HepG2 (cell line): ENCODE data around the gene LGALS1. TPM values are rescaled to one million over a fixed set of nuclear protein-coding genes. Genes with fewer than 3 reads are reported as not detected.

Source experiments
- FOSL2 ChIP-seq: sonication (generic); formaldehyde crosslinking; IDR thresholded peaks from 2 replicates; pipeline ENCODE4 v1.4.0; 2020; ENCODE audit warnings: missing genetic modification reagents
- JUND ChIP-seq: sonication (generic); formaldehyde crosslinking; IDR thresholded peaks from 2 replicates; pipeline ENCODE4 v1.8.0; 2022; ENCODE audit warnings: mild to moderate bottlenecking, missing genetic modification reagents
- RCOR2 ChIP-seq: IDR thresholded peaks from 2 replicates; pipeline ENCODE4 v1.6.1; 2016; ENCODE audit warnings: missing biosample characterization, missing genetic modification reagents
- RFXANK ChIP-seq: IDR thresholded peaks from 2 replicates; pipeline ENCODE4 v1.6.1; 2016
- ZBTB1 ChIP-seq: sonication (generic); formaldehyde crosslinking; IDR thresholded peaks from 2 replicates; pipeline ENCODE4 v1.4.0; 2020; ENCODE audit warnings: missing genetic modification reagents, borderline replicate concordance
- ZNF496 ChIP-seq: sonication (generic); formaldehyde crosslinking; IDR thresholded peaks from 2 replicates; pipeline ENCODE4 v1.8.1; 2023; ENCODE audit warnings: mild to moderate bottlenecking, moderate library complexity, missing genetic modification reagents; ENCODE audit not compliant: insufficient replicate concordance
- ZNF768 ChIP-seq: sonication (generic); formaldehyde crosslinking; IDR thresholded peaks from 2 replicates; pipeline ENCODE4 v1.4.0; 2020; ENCODE audit warnings: missing genetic modification reagents
- polyA plus RNA-seq, 8 experiments: library from polyadenylated mRNA; depleted of rRNA in 3 of 8; stranded (reverse) in 7 of 8; unstranded in 1 of 8; fragments of >200 nt; fragmentation: Illumina TruSeq in 4 of 8; extraction: Trizol in 4 of 8; gene quantifications; 2 replicates each; pipeline versions ENCODE4 v1.2.1 to v1.2.3, GENCODE V29; 2011 to 2016; ENCODE audit warnings: low read depth in 4 of 8, missing spikeins in 1 of 8, mixed read lengths in 1 of 8; ENCODE audit not compliant: insufficient read depth in 1 of 8
- total RNA-seq, 5 experiments: library from RNA; depleted of rRNA; stranded (reverse); fragments of >200 nt; fragmentation: Illumina TruSeq; extraction: Trizol; gene quantifications; 2 replicates each; pipeline ENCODE4 v1.2.3, GENCODE V29; 2016; ENCODE audit warnings: low read depth in 1 of 5
- TF ChIP-seq, protein P1 (sequence below): sonication (generic); formaldehyde crosslinking; IDR thresholded peaks from 2 replicates; pipeline ENCODE4 v1.4.0; 2020; ENCODE audit warnings: missing genetic modification reagents, borderline replicate concordance
- TF ChIP-seq, protein P2 (sequence below), 2 experiments: fragments of 450-650 bp in 1 of 2; sonication (generic) in 1 of 2; formaldehyde crosslinking in 1 of 2; IDR thresholded peaks; 2 replicates each; pipeline versions ENCODE4 v1.6.1 to v1.8.0; 2016 to 2022; ENCODE audit warnings: antibody characterized with exemption in 1 of 2, mild to moderate bottlenecking in 1 of 2, missing genetic modification reagents in 1 of 2
- TF ChIP-seq, protein P3 (sequence below): sonication (generic); formaldehyde crosslinking; IDR thresholded peaks from 2 replicates; pipeline ENCODE4 v1.9.0; 2022; ENCODE audit warnings: missing genetic modification reagents, mild to moderate bottlenecking, borderline replicate concordance
- TF ChIP-seq, protein P4 (sequence below): sonication (generic); formaldehyde crosslinking; IDR thresholded peaks from 2 replicates; pipeline ENCODE4 v1.4.0; 2020; ENCODE audit warnings: missing genetic modification reagents

The LGALS1 gene
- total and polyA plus RNA-seq, 2 of the 13 experiments (the other 11 are each of a cell fraction or from before 2014, with no cell fraction given) = 103 to 858 TPM

DNA sequence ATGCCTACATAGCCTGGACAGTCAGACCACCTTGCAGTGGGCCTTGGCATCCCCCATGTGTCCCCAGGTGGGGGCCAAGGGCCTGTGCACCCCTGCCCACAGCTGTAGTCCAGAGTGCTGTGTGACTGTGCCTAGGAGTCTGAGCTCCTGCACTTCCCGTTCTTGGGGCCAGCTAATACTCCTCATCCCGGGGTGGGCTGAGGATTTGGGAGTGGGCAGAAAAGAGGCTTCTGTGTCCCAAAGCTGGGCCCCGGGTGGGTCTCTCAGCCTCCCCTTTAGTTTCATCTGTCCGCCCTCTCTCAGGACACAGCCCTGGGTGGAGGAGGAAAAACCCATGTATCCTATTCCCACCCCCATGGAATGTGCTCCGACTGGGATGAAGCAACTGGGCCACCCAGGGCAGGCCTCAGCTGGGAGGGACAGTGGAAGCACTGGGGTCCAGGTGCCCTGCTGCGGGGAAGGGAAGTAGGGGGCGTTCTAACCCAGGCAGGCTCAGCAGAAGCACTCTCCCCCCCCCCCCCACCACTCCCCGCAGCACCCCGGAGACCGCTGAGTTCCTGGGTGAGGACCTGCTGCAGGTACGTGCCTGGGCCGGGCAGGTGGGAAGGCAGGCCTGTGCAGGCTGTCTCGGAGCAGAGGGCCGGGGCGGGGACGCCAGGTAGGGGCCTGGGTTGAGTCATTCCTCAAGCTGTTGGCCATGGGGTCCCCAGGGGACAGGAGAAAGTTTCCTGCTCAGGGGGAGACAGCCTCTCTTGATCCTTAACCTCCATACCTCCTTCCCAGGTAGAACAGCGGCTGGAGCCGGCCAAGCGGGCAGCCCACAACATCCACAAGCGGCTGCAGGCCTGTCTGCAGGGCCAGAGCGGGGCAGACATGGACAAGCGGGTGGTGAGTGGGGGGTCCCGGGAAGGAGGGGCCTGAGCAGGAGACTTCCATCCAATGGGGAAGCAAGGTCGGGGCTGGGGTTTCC, 34.6 kb upstream of the LGALS1 start (continued):
- TF ChIP-seq ZNF496 (no peak), RFXANK (CRISPR knock-in tag) (no peak), ZBTB1 (CRISPR knock-in tag) (no peak), FOSL2 (no peak), RCOR2 (no peak), ZNF768 (CRISPR knock-in tag) (peak; percentile 22; the same call in 1 of the 2 replicates), JUND (CRISPR knock-in tag) (no peak)
- TF ChIP-seq, protein P1, sequence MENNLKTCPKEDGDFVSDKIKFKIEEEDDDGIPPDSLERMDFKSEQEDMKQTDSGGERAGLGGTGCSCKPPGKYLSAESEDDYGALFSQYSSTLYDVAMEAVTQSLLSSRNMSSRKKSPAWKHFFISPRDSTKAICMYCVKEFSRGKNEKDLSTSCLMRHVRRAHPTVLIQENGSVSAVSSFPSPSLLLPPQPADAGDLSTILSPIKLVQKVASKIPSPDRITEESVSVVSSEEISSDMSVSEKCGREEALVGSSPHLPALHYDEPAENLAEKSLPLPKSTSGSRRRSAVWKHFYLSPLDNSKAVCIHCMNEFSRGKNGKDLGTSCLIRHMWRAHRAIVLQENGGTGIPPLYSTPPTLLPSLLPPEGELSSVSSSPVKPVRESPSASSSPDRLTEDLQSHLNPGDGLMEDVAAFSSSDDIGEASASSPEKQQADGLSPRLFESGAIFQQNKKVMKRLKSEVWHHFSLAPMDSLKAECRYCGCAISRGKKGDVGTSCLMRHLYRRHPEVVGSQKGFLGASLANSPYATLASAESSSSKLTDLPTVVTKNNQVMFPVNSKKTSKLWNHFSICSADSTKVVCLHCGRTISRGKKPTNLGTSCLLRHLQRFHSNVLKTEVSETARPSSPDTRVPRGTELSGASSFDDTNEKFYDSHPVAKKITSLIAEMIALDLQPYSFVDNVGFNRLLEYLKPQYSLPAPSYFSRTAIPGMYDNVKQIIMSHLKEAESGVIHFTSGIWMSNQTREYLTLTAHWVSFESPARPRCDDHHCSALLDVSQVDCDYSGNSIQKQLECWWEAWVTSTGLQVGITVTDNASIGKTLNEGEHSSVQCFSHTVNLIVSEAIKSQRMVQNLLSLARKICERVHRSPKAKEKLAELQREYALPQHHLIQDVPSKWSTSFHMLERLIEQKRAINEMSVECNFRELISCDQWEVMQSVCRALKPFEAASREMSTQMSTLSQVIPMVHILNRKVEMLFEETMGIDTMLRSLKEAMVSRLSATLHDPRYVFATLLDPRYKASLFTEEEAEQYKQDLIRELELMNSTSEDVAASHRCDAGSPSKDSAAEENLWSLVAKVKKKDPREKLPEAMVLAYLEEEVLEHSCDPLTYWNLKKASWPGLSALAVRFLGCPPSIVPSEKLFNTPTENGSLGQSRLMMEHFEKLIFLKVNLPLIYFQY (CRISPR knock-in tag) = no peak
- TF ChIP-seq, protein P2, sequence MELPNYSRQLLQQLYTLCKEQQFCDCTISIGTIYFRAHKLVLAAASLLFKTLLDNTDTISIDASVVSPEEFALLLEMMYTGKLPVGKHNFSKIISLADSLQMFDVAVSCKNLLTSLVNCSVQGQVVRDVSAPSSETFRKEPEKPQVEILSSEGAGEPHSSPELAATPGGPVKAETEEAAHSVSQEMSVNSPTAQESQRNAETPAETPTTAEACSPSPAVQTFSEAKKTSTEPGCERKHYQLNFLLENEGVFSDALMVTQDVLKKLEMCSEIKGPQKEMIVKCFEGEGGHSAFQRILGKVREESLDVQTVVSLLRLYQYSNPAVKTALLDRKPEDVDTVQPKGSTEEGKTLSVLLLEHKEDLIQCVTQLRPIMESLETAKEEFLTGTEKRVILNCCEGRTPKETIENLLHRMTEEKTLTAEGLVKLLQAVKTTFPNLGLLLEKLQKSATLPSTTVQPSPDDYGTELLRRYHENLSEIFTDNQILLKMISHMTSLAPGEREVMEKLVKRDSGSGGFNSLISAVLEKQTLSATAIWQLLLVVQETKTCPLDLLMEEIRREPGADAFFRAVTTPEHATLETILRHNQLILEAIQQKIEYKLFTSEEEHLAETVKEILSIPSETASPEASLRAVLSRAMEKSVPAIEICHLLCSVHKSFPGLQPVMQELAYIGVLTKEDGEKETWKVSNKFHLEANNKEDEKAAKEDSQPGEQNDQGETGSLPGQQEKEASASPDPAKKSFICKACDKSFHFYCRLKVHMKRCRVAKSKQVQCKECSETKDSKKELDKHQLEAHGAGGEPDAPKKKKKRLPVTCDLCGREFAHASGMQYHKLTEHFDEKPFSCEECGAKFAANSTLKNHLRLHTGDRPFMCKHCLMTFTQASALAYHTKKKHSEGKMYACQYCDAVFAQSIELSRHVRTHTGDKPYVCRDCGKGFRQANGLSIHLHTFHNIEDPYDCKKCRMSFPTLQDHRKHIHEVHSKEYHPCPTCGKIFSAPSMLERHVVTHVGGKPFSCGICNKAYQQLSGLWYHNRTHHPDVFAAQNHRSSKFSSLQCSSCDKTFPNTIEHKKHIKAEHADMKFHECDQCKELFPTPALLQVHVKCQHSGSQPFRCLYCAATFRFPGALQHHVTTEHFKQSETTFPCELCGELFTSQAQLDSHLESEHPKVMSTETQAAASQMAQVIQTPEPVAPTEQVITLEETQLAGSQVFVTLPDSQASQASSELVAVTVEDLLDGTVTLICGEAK (IDR thresholded peaks at IDR 0.05) = no peak
- TF ChIP-seq, protein P2 (CRISPR knock-in tag; IDR thresholded peaks at IDR 0.05) = no peak
- TF ChIP-seq, protein P3, sequence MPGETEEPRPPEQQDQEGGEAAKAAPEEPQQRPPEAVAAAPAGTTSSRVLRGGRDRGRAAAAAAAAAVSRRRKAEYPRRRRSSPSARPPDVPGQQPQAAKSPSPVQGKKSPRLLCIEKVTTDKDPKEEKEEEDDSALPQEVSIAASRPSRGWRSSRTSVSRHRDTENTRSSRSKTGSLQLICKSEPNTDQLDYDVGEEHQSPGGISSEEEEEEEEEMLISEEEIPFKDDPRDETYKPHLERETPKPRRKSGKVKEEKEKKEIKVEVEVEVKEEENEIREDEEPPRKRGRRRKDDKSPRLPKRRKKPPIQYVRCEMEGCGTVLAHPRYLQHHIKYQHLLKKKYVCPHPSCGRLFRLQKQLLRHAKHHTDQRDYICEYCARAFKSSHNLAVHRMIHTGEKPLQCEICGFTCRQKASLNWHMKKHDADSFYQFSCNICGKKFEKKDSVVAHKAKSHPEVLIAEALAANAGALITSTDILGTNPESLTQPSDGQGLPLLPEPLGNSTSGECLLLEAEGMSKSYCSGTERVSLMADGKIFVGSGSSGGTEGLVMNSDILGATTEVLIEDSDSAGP (CRISPR knock-in tag) = peak; percentile 50; the same call in 1 of the 2 replicates
- TF ChIP-seq, protein P4, sequence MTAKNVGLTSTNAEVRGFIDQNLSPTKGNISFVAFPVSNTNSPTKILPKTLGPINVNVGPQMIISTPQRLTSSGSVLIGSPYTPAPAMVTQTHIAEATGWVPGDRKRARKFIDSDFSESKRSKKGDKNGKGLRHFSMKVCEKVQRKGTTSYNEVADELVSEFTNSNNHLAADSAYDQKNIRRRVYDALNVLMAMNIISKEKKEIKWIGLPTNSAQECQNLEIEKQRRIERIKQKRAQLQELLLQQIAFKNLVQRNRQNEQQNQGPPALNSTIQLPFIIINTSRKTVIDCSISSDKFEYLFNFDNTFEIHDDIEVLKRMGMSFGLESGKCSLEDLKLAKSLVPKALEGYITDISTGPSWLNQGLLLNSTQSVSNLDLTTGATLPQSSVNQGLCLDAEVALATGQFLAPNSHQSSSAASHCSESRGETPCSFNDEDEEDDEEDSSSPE (CRISPR knock-in tag) = no peak
